Ovary (tissue), 9 donors: ENCODE data around the gene DAB2IP. TPM values are rescaled to one million over a fixed set of nuclear protein-coding genes. Genes with fewer than 3 reads are reported as not detected.

Experiments used
- DNase-seq, 5 donors: peaks; one replicate each; pipeline ENCODE4 v3.0.0-alpha.2; 2019 to 2020
- H3K27ac ChIP-seq, 2 donors: fragments of 200-600 bp; one replicate each; pipeline versions ENCODE4 v1.5.1 to v1.8.0; 2019 to 2022
- H3K27me3 ChIP-seq: fragments of 200-600 bp; one replicate; pipeline ENCODE4 v1.8.0; 2022
- H3K36me3 ChIP-seq: fragments of 200-600 bp; sonication (generic); one replicate; pipeline ENCODE4 v1.5.1; 2019
- H3K4me1 ChIP-seq: one replicate; pipeline ENCODE4 v1.8.1; 2013; ENCODE audit warnings: mild to moderate bottlenecking, moderate library complexity; ENCODE audit not compliant: insufficient read depth
- H3K4me3 ChIP-seq: fragments of 200-600 bp; sonication (generic); one replicate; pipeline ENCODE4 v1.5.1; 2017
- H3K9me3 ChIP-seq, 2 donors: fragments of 200-600 bp in 1 of 2; sonication (generic) in 1 of 2; one replicate each; pipeline versions ENCODE4 v1.5.1 to v1.8.1; 2013 to 2019; ENCODE audit warnings: mild to moderate bottlenecking in 1 of 2, moderate library complexity in 1 of 2
- CTCF ChIP-seq, 3 donors: fragments of 450-650 bp in 2 of 3; fragments of 200-600 bp in 1 of 3; IDR thresholded peaks; one replicate each; pipeline versions ENCODE4 v1.5.1 to v1.8.0; 2016 to 2022; ENCODE audit warnings: antibody characterized with exemption in 3 of 3, mild to moderate bottlenecking in 1 of 3
- EP300 ChIP-seq: sonication (generic); formaldehyde crosslinking; IDR thresholded peaks from one replicate; pipeline ENCODE4 v1.6.1; 2017; ENCODE audit warnings: antibody characterized with exemption
- POLR2A ChIP-seq: fragments of 450-650 bp; IDR thresholded peaks from one replicate; pipeline ENCODE4 v1.6.1; 2017; ENCODE audit warnings: antibody characterized with exemption, mild to moderate bottlenecking, moderate library complexity
- WGBS, 3 donors: extraction: QIAGEN DNeasy Blood & Tissue Kit in 1 of 3; methylation state at CpG; one replicate each; pipeline versions ENCODE4 v1.1.5 to v1.1.7; 2013 to 2017; 5-methylcytosine and 5-hydroxymethylcytosine counted together
- intact Hi-C, 4 donors: fragments of 100-400 bp; cut with DNase I; formaldehyde crosslinking; loops; one replicate each; pipeline versions ENCODE4 v1.11.0 to v1.15.1; 2022 to 2023
- polyA plus RNA-seq, 2 donors: library from polyadenylated mRNA; stranded (reverse); fragments of 200-250 nt in 1 of 2; fragments of 350-450 nt in 1 of 2; fragmentation: Illumina TruSeq in 1 of 2; extraction: RNeasy Lipid Tissue Mini Kit (QIAGEN cat#74804) in 1 of 2; gene quantifications; one replicate each; pipeline ENCODE4 v1.2.3, GENCODE V29; 2013 to 2014
- total RNA-seq, 7 donors: library from RNA; depleted of rRNA in 2 of 7; stranded (reverse); fragments of >200 nt in 2 of 7; fragmentation: NEBNext Ultra II Directional in 3 of 7; extraction: Animal tissue kit (Norgen Biotek cat#: 25700) in 3 of 7; gene quantifications; one replicate each; pipeline versions ENCODE4 v1.1.0 to v1.2.4, GENCODE V29; 2016 to 2023
- donor health status: DM: no; HTN: no; CAD: no; lungs with moderate emphysema.
- donor health status: DM: no; HTN: no; CAD: no.
- donor health status: Bipolar disorder and iron deficiency.
- donor health status: DM: yes; HTN: yes; CAD: no.
- donor health status: DM: no; HTN: no; CAD: no.
- donor health status: DM: yes; HTN: yes; CAD: no.

DAB2IP gene
- total and polyA plus RNA-seq, 9 donors, result 9.3 to 95.0 (median 70.6) TPM

- TF ChIP-seq CTCF (IDR thresholded peaks at IDR 0.05) (no peak), EP300 (no peak), POLR2A (no peak)
- WGBS, 3 donors, result 82 to 94% (median 90%) methylated on average over 11 of the region's 11 CpGs
- no peak overlapping the region for H3K4me3 ChIP-seq
- peak in 1 of 5 donors; percentile 17 for DNase-seq
- H3K4me1 ChIP-seq, result no peaks in the 10 kb centered on the region
- H3K27ac ChIP-seq, result no peak overlapping the region
- no peaks in the 10 kb centered on the region for H3K36me3 ChIP-seq
- intact Hi-C loops, result no loop called here
- H3K27me3 ChIP-seq, result no peaks in the 10 kb centered on the region
- H3K9me3 ChIP-seq, result no peaks in the 10 kb centered on the region
Observed at GRCh38 chr9:121785673-121786542, 134.5 kb downstream of the DAB2IP start.

GRCh38 chr9:121786543-121786948 lies 135.1 kb downstream of the DAB2IP start:
- no peaks in the 10 kb centered on the region for H3K9me3 ChIP-seq
- intact Hi-C loops, result no loop called here
- no peaks in the 10 kb centered on the region for H3K27me3 ChIP-seq
- H3K36me3 ChIP-seq, result no peaks in the 10 kb centered on the region
- DNase-seq, result peak in 1 of 5 donors; percentile 30
- WGBS, 3 donors, result 81 to 88% (median 82%) methylated on average over 5 of the region's 5 CpGs
- no peak overlapping the region for H3K27ac ChIP-seq
- no peaks in the 10 kb centered on the region for H3K4me1 ChIP-seq
- no peak for TF ChIP-seq EP300
- no peak for TF ChIP-seq CTCF (IDR thresholded peaks at IDR 0.05)
- TF ChIP-seq POLR2A, result no peak
- no peak overlapping the region for H3K4me3 ChIP-seq

- Histone ChIP-seq H3K9me3 (no peaks in the 10 kb centered on the region), H3K27me3 (no peaks in the 10 kb centered on the region), H3K4me1 (no peaks in the 10 kb centered on the region), H3K27ac (no peak overlapping the region), H3K4me3 (no peak overlapping the region), H3K36me3 (no peaks in the 10 kb centered on the region)
- TF ChIP-seq CTCF (IDR thresholded peaks at IDR 0.05), result no peak
- no peak for TF ChIP-seq EP300
- TF ChIP-seq POLR2A, result no peak
- DNase-seq, result no peak
- 74 to 81% (median 74%) methylated on average over 8 of the region's 8 CpGs for WGBS, 3 donors
- intact Hi-C loops, result no loop called here
Observed at GRCh38 chr9:121786998-121787422, 135.6 kb downstream of the DAB2IP start.

- H3K4me3 ChIP-seq, result no peak overlapping the region
- H3K36me3 ChIP-seq, result no peaks in the 10 kb centered on the region
- intact Hi-C loops, result no loop called here
- no peaks in the 10 kb centered on the region for H3K27me3 ChIP-seq
- no peak overlapping the region for H3K27ac ChIP-seq
- no peak for TF ChIP-seq EP300
- TF ChIP-seq CTCF (IDR thresholded peaks at IDR 0.05), result no peak
- no peak for TF ChIP-seq POLR2A
- H3K4me1 ChIP-seq, result no peaks in the 10 kb centered on the region
- 82 to 93% (median 90%) methylated on average over 15 of the region's 15 CpGs for WGBS, 3 donors
- DNase-seq, result no peak
- no peaks in the 10 kb centered on the region for H3K9me3 ChIP-seq
Observed at GRCh38 chr9:121788686-121789366, 137.4 kb downstream of the DAB2IP start.
